GM19468 (cell line): ENCODE data around the gene CELF5.

ENCODE experiments used
- ATAC-seq: cut with Tn5 transposase; IDR thresholded peaks from one replicate; pipeline ENCODE4 v1.9.1; 2021; ENCODE audit warnings: mild to moderate bottlenecking, moderate library complexity, moderate number of reproducible peaks; ENCODE audit not compliant: unreplicated experiment; ENCODE audit errors: extremely low read depth

The CELF5 gene

DNA sequence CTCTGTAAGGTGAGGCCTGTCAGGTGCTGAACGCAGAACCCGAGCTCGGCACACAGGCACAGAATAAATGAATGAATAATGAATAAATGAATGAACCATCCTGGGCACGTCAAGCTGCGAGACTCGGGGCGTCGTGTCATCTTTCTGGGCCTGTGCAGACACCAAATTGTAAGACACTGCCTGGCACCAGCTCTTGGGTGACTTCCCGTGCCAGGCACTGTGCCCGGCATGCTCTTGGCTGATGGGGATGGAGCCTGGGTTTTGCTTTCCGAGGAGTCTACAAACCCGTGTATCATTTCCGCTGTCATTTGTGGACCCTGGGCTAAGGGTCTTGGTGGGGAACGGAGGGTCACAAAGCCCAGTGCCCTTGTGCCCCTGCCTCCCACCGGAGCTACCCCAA, 43.9 kb downstream of the CELF5 start:
- ATAC-seq: no peak

DNA sequence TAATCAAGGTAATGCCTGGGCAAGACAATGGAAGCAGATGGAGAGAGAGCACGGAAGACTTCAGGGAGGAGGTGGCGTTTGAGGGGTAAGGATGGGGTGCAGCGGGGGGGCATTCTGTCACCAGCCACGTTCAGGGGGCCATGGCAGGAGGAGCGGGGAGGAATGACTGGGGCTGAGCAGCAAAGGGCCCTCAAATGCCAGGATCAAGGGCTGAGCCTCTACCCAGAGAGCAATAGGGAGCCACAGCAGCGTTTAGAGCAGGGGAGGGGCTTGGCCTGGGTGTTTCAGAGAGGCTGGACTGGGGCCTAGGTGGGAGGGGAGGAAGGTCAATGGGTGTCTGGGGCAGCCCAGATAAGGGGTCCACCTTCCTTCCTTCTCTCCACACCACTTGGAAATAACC, 44.3 kb downstream of the CELF5 start:
- no peak for ATAC-seq

DNA sequence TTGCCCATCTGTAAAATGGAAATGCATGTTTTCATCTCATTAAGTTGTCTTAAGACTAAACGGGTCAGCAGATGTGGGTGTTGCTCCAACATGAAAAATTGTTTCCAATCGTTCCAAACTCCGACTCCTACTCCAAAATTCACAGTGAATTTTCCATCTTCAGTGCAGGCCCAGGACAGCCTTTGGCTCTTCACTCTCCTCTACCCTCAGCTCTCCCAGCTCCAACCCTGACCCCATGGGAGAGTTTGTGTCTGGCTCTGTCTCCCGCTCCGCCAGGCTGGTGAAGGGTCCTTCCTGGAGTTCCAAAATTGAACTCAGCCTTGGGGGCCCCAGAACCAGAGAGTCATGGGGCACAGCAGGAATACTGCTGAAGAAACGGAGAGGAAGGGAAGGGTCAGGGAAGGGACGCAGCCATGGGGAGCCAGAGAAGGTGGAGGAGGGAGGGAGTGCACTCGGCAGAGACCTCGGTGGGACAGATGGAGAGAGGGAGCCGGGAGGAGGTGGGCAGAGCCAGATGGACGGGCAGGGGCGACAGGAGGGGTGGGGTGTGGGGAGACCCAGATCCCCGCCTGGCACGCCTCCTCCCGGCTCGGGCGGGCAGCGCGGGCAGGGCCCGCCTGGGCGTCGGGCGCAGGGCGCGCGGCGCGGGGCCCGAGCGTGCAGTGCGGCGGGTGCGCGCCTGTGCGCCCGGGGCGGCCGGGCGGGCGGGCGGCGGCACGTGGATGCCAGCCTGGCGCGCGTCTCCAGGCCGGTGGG, 45.6 kb downstream of the CELF5 start:
- no peak for ATAC-seq

DNA sequence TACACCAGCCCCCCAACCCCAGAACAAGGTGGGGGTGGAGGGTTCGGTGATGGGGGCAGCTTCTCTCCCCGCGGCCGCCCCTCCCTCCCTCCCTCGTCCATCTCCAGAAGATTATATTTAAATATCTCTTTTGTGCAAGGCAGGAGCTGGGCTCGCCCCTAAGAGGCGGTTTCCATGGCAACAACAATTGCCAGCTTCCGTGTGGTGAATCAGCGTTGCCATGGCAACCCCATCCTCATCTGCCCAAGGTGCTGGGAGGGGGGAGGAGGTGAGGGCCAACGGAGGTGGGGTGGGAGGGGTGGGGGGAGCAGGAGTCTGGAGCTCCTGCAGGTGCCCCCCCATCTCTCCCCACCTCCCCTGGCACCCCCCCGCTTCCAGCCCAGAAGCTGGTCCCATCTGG, 46.4 kb downstream of the CELF5 start:
- ATAC-seq: no peak

DNA sequence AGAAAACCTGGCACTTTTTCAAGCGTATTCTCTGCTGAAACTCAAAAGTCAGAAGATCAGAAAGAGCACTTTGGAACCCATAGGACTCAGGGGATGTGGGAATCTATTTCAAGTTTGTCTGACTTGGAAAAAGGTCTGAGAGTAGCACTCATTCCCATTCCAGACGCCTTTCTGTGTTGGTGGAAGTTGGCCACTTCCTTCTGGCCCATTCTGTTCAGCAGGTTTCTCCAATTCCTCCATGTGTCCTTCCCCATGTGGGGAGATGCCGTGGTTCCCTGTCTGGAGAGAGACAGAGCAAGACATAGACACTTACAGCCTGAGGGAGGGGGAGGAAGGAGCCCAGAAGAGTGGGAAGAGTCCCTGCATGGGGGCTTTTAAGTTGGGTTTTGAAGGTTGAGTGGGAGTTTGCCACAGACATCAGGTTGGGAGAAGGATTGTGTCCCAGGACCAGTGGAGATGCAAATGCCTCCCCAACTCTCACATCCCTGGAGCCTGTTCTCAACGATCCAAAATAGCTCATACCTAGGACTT, 48.0 kb downstream of the CELF5 start:
- ATAC-seq: no peak

DNA sequence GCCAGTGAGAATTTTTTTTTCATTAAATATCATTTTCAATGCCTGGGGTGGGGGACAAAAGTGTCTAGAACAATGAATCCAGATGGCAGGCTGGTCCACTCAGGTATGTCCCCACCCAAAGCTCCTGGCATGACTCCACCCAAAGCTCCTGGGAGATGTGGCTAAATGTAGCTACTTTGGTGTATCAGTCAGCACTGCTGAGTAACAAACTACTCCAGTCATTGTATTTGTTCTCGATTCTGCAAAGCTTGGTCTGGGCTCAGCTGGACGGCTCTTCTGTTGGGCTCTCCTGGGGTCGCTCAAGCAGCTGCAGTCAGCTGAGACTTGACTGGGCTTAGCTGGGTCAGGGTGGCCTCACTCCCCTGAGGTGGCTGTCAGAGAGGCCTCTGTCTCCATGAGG, 48.5 kb downstream of the CELF5 start:
- ATAC-seq: no peak

DNA sequence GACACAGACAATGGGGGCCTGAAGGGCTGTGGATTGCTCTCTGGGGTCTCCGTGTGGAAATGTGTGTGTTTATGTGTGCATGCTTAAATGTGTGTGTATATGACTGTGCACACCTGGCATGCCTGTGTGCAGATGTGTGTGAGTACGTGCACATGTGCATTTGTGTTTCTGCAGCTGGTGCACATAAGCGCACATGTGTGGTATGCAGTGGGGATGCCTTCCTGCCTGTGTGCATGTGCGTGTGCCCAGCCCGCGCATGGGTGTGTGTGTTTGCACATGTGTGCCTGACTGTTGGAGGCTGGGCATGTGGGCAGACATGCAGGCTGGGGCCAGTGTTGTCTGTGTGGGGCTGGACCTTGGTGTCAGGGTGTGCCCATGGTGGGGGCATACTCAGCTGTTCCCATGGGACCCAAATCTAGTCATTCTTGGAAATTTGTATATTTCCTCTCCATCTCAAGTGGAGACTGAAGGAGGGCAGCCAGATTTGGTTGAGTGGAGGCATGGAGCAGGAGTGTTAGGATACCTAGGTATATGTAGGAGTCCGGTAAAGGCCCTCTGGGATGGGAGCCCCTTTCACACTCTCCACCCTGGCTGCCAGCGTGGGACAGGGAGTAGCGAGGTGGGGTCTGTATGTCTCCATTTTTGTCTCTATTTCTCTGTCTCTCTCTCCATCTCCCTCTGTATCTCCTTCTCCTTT, 49.9 kb downstream of the CELF5 start:
- no peak for ATAC-seq

DNA sequence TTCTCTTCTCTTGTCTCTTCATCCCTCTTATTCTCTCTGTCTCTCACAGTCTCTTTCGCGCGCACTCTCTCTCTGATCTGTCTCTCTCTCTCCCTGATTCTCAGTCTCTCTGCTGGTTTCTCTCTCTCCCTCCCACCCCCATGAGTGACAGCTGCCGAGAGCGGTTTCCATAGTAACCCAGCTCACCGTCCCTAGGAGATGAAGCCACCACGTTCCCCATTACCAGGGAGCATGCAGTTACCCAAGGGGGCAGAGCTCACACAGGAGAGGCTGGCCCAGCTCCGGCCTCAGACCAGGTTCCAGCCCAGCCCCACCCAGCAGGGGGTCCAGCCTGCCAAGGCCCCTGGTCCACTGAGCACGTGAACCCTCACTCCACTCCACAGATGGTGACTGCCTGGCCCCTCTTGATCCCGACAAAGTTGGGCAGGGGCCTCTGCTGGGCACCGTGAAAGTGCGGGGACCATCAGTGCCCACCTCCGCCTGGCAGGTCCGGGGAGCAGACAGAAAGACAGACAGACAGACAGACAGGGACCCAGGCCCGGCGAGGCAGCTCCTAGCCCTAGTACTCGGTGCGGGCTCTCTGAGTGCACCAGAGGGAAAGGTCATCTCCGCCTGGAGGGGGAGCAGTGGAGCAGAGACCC, 50.6 kb downstream of the CELF5 start:
- ATAC-seq: no peak

DNA sequence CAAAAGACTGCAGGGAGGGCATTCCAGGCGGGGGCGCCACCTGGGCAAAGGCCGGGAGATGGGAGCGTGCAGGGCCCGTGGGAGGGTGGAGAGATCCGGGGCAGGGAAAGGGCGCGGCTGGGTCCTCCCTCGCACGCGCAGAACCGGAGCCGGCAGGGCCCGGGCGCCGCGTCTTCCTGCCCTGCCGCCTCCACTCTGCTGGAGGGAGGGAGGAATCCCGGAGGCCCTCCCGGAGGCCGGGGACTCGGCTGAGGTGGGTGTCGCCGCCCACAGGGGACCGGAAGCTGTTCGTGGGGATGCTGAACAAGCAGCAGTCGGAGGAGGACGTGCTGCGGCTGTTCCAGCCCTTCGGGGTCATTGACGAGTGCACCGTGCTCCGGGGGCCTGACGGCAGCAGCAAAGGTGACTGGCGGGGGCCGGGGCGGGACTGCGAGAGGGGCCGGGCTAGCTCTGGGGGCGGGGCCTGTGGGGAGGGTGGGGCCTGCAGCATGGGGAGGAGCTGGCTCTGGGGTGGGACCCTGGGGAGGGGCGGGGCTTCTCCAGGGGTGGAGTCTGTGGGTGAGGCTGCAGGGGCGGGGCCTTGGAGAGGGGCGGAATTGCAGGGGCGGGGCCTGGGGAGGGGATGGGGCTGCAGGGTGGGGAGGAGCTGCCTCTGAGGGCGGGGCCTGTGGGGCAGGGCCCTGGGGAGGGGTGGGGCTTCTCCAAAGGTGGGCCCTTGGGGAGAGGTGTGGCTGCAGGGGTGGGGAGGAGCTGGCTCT, 51.3 kb downstream of the CELF5 start:
- ATAC-seq: no peak

DNA sequence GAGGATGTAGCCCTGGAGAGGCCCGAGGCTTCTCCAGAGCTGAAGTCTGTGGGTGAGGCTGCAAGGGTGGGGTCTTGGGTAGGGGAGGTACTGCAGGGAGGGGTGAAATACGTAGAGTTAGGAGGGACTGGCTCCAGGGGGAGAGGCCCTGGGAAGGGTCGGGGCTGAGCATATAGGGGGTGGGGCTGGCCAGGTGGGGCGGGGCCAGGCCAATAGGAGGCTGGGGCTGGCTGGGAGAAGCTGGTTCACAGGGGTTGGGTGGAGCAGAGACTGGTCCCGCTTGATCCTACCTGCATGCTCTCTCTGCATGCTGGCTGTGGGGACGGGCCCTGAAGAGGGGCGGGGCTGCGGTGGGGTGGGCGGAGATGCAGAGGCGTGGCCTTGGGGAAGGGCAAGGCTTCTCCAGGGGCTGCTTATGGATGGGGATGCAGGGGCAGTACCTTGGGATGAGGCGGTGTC, 51.9 kb downstream of the CELF5 start:
- no peak for ATAC-seq

DNA sequence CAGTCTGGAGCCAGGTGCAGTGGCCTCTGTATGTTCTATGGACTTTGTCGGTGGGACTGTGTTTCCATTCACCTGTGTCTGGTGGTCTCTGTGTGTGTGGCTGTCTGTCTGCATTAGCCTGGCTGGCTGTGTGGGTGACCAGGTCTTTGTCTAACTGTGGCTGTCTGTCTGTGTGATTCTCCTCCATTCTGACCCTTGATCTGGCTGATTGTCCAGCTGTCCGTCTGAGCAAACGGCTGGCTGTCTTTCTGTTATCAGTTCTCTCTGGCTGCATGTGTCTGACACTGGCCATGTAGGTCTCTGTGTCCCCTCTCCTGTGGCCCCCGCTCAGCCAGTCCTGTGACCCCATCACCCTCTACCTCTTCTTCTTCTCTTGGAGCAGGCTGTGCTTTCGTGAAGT, 53.2 kb downstream of the CELF5 start:
- ATAC-seq: no peak

DNA sequence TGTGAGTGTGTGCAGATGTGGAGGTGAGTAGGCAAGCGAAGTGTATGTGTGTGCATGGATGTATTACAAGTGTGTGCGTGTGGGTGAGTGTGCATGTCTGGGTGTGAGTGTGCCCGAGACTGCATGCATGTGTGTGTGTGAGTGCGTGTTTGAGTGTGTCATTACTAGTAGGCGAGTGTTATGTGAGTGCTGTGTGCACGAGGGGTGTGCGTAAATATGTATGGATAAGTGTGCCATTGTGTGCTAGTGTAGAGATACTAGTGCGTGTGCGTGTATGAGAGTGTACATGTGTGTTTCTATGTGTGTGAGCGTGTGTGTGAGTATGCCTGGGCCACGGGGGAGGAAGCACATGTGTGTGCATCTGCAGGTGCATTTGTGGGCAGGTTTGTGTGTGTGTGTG, 53.8 kb downstream of the CELF5 start:
- ATAC-seq: no peak

DNA sequence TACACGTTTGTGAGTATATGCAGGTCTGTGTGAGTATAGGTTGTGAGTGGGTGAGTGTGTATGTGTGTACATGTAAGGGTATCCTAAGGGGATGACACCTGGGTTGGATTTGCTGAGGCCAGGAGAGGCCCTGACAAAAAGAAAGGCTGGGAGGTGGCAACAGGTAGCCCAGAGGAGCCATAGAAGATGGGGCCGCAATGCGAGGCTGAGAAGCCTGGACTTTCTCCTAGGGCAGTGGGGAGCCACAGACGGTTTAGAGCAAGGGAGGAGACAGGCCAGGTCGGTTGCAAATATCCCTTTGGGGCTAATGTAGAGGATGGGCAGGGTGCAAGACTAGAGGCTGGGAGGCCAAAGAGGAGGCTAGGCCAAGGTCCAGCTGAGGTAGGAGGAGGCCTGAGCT, 54.3 kb downstream of the CELF5 start:
- no peak for ATAC-seq

DNA sequence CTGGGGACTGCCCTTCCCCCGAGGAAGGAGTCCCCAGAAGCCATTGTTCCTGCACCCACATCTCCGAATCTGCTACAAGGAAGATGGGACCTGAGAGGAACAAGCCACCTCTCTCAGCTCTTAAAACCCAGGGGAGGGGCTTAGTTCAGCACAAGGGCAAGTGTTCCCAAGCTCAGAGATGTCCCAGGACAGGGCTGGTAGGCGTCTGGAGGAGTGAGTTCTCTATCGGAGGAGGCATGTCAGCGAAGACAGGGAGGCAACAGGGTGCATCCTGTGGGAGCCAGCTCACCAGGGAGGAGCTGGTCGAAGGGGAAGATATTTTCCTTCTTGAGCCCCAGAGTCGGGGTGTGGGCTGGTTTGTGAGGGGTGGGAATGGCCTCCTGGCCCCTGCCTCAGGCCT, 54.8 kb downstream of the CELF5 start:
- no peak for ATAC-seq

DNA sequence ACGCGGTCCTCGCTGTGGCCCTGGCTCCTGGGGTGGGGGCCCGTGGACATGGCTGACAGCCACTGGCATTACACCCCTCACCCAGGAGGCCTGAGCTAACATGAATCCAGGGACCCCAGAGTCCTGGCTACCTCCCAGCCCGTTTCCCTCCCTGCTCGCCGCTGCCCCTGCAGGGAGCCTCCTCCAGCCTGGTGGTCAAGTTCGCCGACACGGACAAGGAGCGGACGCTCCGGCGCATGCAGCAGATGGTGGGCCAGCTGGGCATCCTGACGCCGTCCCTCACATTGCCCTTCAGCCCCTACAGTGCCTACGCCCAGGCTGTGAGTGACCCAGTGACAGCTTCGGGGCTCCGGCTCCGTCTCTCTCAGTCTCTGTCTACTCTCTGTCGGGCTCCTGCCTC, 56.6 kb downstream of the CELF5 start:
- no peak for ATAC-seq

DNA sequence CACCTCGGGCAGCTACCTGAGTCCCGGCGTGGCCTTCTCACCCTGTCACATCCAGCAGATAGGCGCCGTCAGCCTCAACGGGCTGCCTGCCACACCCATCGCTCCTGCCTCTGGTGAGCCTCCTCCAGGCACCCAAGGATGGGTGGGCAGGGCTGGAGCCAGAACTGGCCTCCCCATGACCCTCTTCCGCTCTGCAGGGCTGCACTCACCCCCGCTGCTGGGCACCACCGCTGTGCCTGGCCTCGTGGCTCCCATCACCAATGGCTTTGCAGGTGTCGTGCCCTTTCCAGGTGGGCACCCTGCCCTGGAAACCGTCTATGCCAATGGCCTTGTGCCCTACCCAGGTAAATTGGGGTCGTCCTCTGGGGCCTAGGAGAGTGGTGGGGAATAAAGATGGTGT, 57.7 kb downstream of the CELF5 start:
- ATAC-seq: no peak

DNA sequence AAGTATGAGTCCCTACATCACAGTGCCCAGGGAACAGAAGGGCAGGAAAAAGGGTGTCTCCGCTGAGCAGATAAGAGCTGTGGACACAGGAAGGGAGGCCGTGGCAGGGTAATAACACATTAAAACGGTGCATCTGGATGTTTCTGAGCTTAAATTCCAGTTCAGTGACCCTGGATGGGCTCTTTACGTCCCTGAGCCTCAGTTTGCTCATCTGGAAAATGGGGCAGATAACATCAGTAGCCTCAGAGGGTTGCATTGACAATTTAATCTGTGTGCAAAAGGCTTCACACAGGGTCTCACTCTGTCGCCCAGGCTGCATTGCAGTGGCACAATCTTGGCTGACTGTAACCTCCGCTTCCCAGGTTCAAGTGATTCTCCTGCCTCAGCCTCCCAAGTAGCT, 58.1 kb downstream of the CELF5 start:
- no peak for ATAC-seq

DNA sequence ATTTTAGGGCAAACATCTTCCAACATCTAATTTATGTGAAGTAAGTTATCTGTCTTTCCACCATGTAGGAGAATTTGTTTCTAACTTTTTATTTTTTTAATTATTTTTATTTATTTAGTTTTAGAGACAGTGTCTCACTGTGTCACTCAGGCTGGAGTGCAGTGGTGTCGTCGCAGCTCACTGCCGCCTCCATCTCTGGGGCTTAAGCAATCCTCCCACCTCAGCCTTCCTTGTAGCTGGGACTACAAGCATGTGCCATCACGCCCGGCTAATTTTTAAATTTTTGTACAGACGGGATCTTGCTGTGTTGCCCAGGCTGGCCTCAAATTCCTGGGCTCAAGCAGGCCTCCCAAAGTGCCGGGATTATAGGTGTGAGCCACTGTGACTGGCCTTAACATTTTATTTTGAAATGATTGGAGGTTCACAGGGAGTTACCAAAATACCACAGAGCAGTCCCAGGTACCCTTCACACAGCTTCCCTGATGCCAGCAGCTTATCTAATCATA, 58.8 kb downstream of the CELF5 start:
- ATAC-seq: no peak

DNA sequence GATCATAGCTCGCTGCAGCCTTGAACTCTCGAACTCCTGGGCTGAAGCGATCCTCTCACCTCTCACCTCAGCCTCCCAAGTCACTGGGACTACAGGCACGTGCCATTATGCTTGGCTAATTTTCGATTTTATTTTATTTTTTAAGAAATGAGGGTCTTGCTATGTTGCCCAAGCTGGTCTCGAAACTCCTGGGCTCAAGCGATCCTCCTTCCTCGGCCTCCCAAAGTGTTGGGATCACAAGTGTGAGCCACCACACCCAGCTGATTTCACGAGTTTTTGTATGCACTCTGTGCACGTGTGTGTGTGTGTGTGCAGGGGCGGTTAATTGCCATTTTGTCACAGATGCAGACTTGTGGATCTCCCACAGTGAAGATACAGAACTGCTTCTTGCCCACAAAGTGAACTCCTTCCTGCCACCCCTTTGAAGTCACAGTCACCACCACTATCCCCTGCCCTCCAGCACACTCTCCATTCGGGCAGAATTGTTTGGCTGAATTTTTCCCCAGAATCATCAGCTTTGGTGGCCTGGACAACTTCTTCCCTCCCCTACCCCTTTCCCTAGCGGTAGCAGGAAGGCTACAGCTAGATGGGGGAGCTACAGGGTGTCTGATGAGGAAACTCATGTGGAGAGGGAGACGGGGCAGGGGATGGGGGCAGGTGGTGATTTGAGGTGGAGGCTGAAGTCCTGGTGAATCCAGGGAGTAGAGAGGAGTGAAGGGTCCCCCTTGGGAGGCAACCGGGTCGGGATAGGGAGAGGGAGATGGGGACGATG, 59.6 kb downstream of the CELF5 start:
- ATAC-seq: no peak
